Endothelial cell of umbilical vein (primary cell): ENCODE data around the gene GID4. TPM values are rescaled to one million over a fixed set of nuclear protein-coding genes. Genes with fewer than 3 reads are reported as not detected.

Experiments used
- BruUV-seq: library from RNA; stranded (reverse); fragments of 400-500 nt; replicated peaks from 2 replicates; lab custom pipeline; 2021; lab: Mats Ljungman, UMichigan
- CTCF ChIA-PET: fragments of 300-600, 350-600 bp; sonication (Branson Sonifier 250); formaldehyde crosslinking; loops from one replicate; lab custom pipeline; 2021; ENCODE audit warnings: antibody characterized with exemption, inconsistent platforms; lab: Charles Lee
- POLR2A ChIA-PET: fragments of 300-600, 350-600 bp; sonication (Branson Sonifier 250); formaldehyde crosslinking; loops from one replicate; lab custom pipeline; 2021; ENCODE audit warnings: antibody characterized with exemption, inconsistent platforms; lab: Charles Lee
- DNase-seq: peaks from one replicate; pipeline ENCODE4 v3.0.0-alpha.2; 2011; ENCODE audit warnings: low read depth, low spot score
- FAIRE-seq: peaks from 2 replicates; lab custom pipeline; 2011; peaks lifted over from hg19 to GRCh38; lab: Jason Lieb, UNC
- H2AFZ ChIP-seq: 2 replicates; pipeline ENCODE4 v1.6.0; 2012; ENCODE audit warnings: low read depth, low read length, control low read depth, inconsistent platforms
- H3K27ac ChIP-seq: 2 replicates; pipeline ENCODE4 v1.5.1; 2011; ENCODE audit warnings: low read depth, mild to moderate bottlenecking, control low read depth, low read length, moderate library complexity; ENCODE audit not compliant: insufficient read depth
- H3K27me3 ChIP-seq, 2 experiments: 2 replicates each; pipeline versions ENCODE4 v1.6.0 to v1.6.1; 2011; ENCODE audit warnings: low read length in 2 of 2, mixed read lengths in 1 of 2; ENCODE audit not compliant: control insufficient read depth in 2 of 2, insufficient read depth in 2 of 2
- H3K36me3 ChIP-seq, 2 experiments: 2 replicates in 1 of 2; 3 replicates in 1 of 2; pipeline ENCODE4 v1.5.1; 2011; ENCODE audit warnings: low read length in 2 of 2, mild to moderate bottlenecking in 1 of 2, moderate library complexity in 1 of 2; ENCODE audit not compliant: control insufficient read depth in 2 of 2, insufficient read depth in 2 of 2; ENCODE audit errors: extremely low read depth in 1 of 2
- H3K4me1 ChIP-seq: 3 replicates; pipeline ENCODE4 v1.5.1; 2011; ENCODE audit warnings: mild to moderate bottlenecking, low read length; ENCODE audit not compliant: control insufficient read depth, insufficient read depth; ENCODE audit errors: extremely low read depth
- H3K4me2 ChIP-seq: 2 replicates; pipeline ENCODE4 v1.6.1; 2011; ENCODE audit warnings: low read length, control low read depth, mixed read lengths; ENCODE audit not compliant: insufficient read depth
- H3K4me3 ChIP-seq, 3 experiments: fragments of 200-600 bp in 1 of 3; sonication (generic), shearing (Covaris generic) in 1 of 3; replicated peaks in 1 of 3; 2 replicates each; pipeline ENCODE4 v1.5.1; 2011 to 2016; ENCODE audit warnings: control low read depth in 3 of 3, low read length in 3 of 3, mild to moderate bottlenecking in 2 of 3, inconsistent platforms in 1 of 3, low read depth in 1 of 3, moderate library complexity in 1 of 3; ENCODE audit not compliant: insufficient read depth in 1 of 3
- H3K79me2 ChIP-seq: 2 replicates; pipeline ENCODE4 v1.6.0; 2012; ENCODE audit warnings: low read length, inconsistent platforms; ENCODE audit not compliant: control insufficient read depth, insufficient read depth
- H3K9ac ChIP-seq: replicated peaks from 2 replicates; pipeline ENCODE3; 2011; ENCODE audit warnings: low read length, control low read depth; ENCODE audit not compliant: insufficient read depth; ENCODE audit errors: extremely low read depth
- H3K9me1 ChIP-seq: replicated peaks from 3 replicates; pipeline ENCODE4 v1.6.0; 2011; ENCODE audit warnings: mild to moderate bottlenecking, low read length; ENCODE audit not compliant: control insufficient read depth, insufficient read depth; ENCODE audit errors: extremely low read depth
- H3K9me3 ChIP-seq: replicated peaks from 2 replicates; pipeline ENCODE4 v1.5.1; 2012; ENCODE audit warnings: low read length, inconsistent platforms; ENCODE audit not compliant: control insufficient read depth, insufficient read depth
- H4K20me1 ChIP-seq: replicated peaks from 2 replicates; pipeline ENCODE3; 2011; ENCODE audit warnings: mild to moderate bottlenecking, low read length; ENCODE audit not compliant: control insufficient read depth, insufficient read depth; ENCODE audit errors: extremely low read depth
- CTCF ChIP-seq, 2 donors: IDR thresholded peaks; 1 replicate in 1 of 2; 2 replicates in 1 of 2; pipeline ENCODE4 v1.5.1; 2011; ENCODE audit warnings: low read length in 2 of 2, mild to moderate bottlenecking in 2 of 2, moderate library complexity in 2 of 2, control low read depth in 1 of 2, inconsistent platforms in 1 of 2, low read depth in 1 of 2; ENCODE audit not compliant: insufficient read depth in 1 of 2; ENCODE audit errors: extremely low read depth in 1 of 2
- JUN ChIP-seq: IDR thresholded peaks from 2 replicates; pipeline ENCODE4 v1.6.1; 2011; ENCODE audit warnings: borderline replicate concordance, low read depth; ENCODE audit not compliant: insufficient read length, insufficient read depth
- dilution Hi-C: fragments of 300-500 bp; cut with MboI; formaldehyde crosslinking; loops from one replicate; pipeline ENCODE4 v1.15.0; 2019; ENCODE audit warnings: low sequenced_read_pairs; ENCODE audit not compliant: extremely low pct_ligation_motif_present
- intact Hi-C: fragments of 100-400 bp; cut with micrococcal nuclease; formaldehyde crosslinking; loops from one replicate; pipeline ENCODE4 v1.10.0; 2022
- polyA plus RNA-seq, 4 experiments: library from polyadenylated mRNA; depleted of rRNA in 3 of 4; stranded (reverse) in 3 of 4; unstranded in 1 of 4; fragments of >200 nt; gene quantifications; 2 replicates each; pipeline versions ENCODE4 v1.2.1 to v1.2.3, GENCODE V29; 2011 to 2012; ENCODE audit warnings: missing spikeins in 1 of 4
- total RNA-seq: library from RNA; stranded (reverse); gene quantifications from 2 replicates; pipeline ENCODE4 v1.2.3, GENCODE V29; 2021

Gene GID4
- total and polyA plus RNA-seq, 2 donors (not counting 3 experiments of a cell fraction or from before 2014, with no cell fraction given) = 6.4 to 11.3 TPM

- Histone ChIP-seq H3K9me3 (no peaks in the 10 kb centered on the region), H2AFZ (no peak overlapping the region), H3K27ac (no peak overlapping the region), H3K9ac (no peak overlapping the region), H4K20me1 (no peaks in the 10 kb centered on the region), H3K4me1 (no peaks in the 10 kb centered on the region), H3K79me2 (no peaks in the 10 kb centered on the region), H3K27me3 (no peaks in the 10 kb centered on the region), H3K36me3 (peaks cover 0 to 5% of the 10 kb centered on the region in 2 experiments), H3K4me2 (no peak overlapping the region), H3K4me3 (no peak overlapping the region), H3K9me1 (no peaks in the 10 kb centered on the region)
- intact Hi-C loops = no loop called here
- ChIA-PET POLR2A (no interaction called here), CTCF (interaction anchor here (1.0 to 2.0 kb wide), 5 partner anchors 8 to 345 kb away, joined by 3 to 10 read pairs (median 5); no protein-coding TSS in a partner anchor)
- FAIRE-seq (peak; percentile 81), DNase-seq (peak; percentile 19)
- TF ChIP-seq CTCF (IDR thresholded peaks at IDR 0.05; ENCODE audit: extremely low read depth in 1 of 2, insufficient read depth in 1 of 2, low read depth in 1 of 2, low read length in 2 of 2) (no peak), JUN (peak; percentile 13)
- BruUV-seq = no TSS peak
- dilution Hi-C loops = loop anchor here (25.0 kb wide), 1 partner anchor 138 kb away; no protein-coding TSS in a partner anchor
These were observed 13.8 kb upstream of the GID4 start for GRCh38 chr17:18025241-18025944.
